Bladder microvascular endothelial cell (primary cell): ENCODE results near the gene PDCD1LG2. TPM values are rescaled to one million over a fixed set of nuclear protein-coding genes. Genes with fewer than 3 reads are reported as not detected.

Source experiments
- total RNA-seq: library from RNA; depleted of rRNA; stranded (reverse); fragments of >200 nt; gene quantifications from 2 replicates; pipeline ENCODE4 v1.2.3, GENCODE V29; 2014

The PDCD1LG2 gene
- total RNA-seq: 4.9 and 7.0 TPM in 2 replicates

GRCh38 chr9:5510360-5510931, at the start of gene PDCD1LG2:
Gene PDCD1LG2 (plus strand): TSS chr9:5510531. CDS start chr9:5522547, 12,016 bp downstream.

Other genes starting within 250 kb of the PDCD1LG2 start
- 0.16 and 3.8 TPM in 2 replicates for gene RLN2, start 205.8 kb upstream of the PDCD1LG2 start, total RNA-seq
- 0.25 and 0.49 TPM in 2 replicates for gene RLN1, start 170.7 kb upstream of the PDCD1LG2 start, total RNA-seq
- gene PLGRKT, start 72.6 kb upstream of the PDCD1LG2 start, total RNA-seq: 6.0 and 8.9 TPM in 2 replicates
- gene CD274, start 60.0 kb upstream of the PDCD1LG2 start, total RNA-seq: 10.0 and 29.0 TPM in 2 replicates
- 22.3 and 46.3 TPM in 2 replicates for gene RIC1, start 118.6 kb downstream of the PDCD1LG2 start, total RNA-seq